ENCODE measurements around the gene MRO. TPM values are rescaled to one million over a fixed set of nuclear protein-coding genes. Genes with fewer than 3 reads are reported as not detected.

MRO gene
- total and polyA plus RNA-seq, 2 of the 4 experiments (the other 2 are of a cell fraction): not detected

DNA sequence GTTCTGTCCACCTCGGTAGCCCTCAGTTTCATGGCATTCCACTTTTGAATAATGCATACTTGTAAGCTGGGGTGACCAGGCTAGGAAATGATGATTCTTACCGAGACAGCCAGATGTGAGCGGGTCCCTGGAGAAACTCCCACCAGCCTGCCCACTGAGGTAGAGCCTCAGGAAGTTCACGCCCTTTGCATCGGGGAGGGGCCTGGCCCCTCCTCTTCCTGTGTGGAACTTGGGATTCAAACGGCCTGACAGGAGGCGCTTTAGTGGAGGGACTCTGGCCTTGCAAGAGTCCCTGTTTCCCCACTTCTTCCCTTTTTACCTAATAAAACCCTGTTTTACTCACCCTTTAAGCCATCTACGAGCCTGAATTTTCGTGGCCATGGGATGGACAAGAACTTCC, 44.6 kb downstream of the MRO start:
- ChIA-PET CTCF (no interaction called here), POLR2A (ENCODE audit: unreplicated experiment) (no interaction called here)
- 67% methylated on average over 5 of the region's 9 CpGs; no CpG with 5 or more reads in 1 of the 2 experiments for WGBS, 2 experiments (ENCODE audit: extremely low coverage in 2 of 2, insufficient read length in 1 of 2)
- Histone ChIP-seq H2BK20ac (ENCODE audit: low read depth, low read length) (no peak overlapping the region), H3K9me3 (ENCODE audit: control insufficient read depth, insufficient read depth, low read length) (no peaks in the 10 kb centered on the region), H3K79me1 (ENCODE audit: low read depth in 1 of 2, low read length in 2 of 2) (no peaks in the 10 kb centered on the region), H2BK5ac (ENCODE audit: low read depth, low read length, poor library complexity, severe bottlenecking) (no peak overlapping the region), H3K4ac (ENCODE audit: low read depth, low read length) (no peak overlapping the region), H4K91ac (ENCODE audit: insufficient read depth, low read depth, low read length) (no peak overlapping the region), H3K23ac (ENCODE audit: low read depth, low read length) (no peak overlapping the region), H2AFZ (replicated peaks; ENCODE audit: low read length, poor library complexity) (no peak overlapping the region), H4K20me1 (ENCODE audit: insufficient read depth, low read length) (no peaks in the 10 kb centered on the region), H3K4me2 (ENCODE audit: low read depth, low read length) (no peak overlapping the region), H3K14ac (replicated peaks; ENCODE audit: low read depth, low read length) (no peak overlapping the region), H2BK120ac (ENCODE audit: low read depth, low read length) (no peak overlapping the region), H3K36me3 (ENCODE audit: control insufficient read depth, insufficient read depth, low read length) (no peaks in the 10 kb centered on the region), H3K56ac (ENCODE audit: extremely low read depth, insufficient read depth, low read length) (no peak overlapping the region), H4K5ac (ENCODE audit: low read depth, low read length) (no peak overlapping the region), H3K9me1 (ENCODE audit: insufficient read depth, low read length) (no peaks in the 10 kb centered on the region), H3K27ac (ENCODE audit: insufficient read depth, low read length) (no peak overlapping the region), H3K27me3 (ENCODE audit: control insufficient read depth, insufficient read depth, low read length) (no peaks in the 10 kb centered on the region), H2AK9ac (replicated peaks; ENCODE audit: low read depth, low read length, poor library complexity) (no peak overlapping the region), H3K4me3 (ENCODE audit: insufficient read depth, low read depth, low read length) (no peak overlapping the region), H3K18ac (ENCODE audit: low read depth, low read length) (no peak overlapping the region), H4K8ac (ENCODE audit: low read depth in 2 of 2, low read length in 2 of 2) (no peak overlapping the region), H2BK15ac (ENCODE audit: low read depth, low read length) (no peak overlapping the region), H3K4me1 (ENCODE audit: control insufficient read depth, insufficient read depth, low read length) (no peaks in the 10 kb centered on the region), H2AK5ac (ENCODE audit: low read depth, low read length) (no peak overlapping the region), H3K9ac (ENCODE audit: low read depth, low read length) (no peak overlapping the region)
- BruUV-seq (replicated peaks): no TSS peak
- in situ Hi-C loops (cut with MboI; ENCODE audit: low sequenced_read_pairs) (no loop called here), intact Hi-C loops (cut with micrococcal nuclease) (no loop called here), dilution Hi-C loops (cut with HindIII; ENCODE audit: low sequenced_read_pairs, unreplicated experiment) (no loop called here)
- no peak for TF ChIP-seq BHLHE40 (IDR thresholded peaks at IDR 0.05; ENCODE audit: low read depth, low read length)
- no peak for TF ChIP-seq CTCF (conservative IDR thresholded peaks at IDR 0.05; ENCODE audit: low read depth, low read length)
- DNase-seq (no peak), ATAC-seq (ENCODE audit: low read depth) (no peak)
